Measurements from ENCODE around the gene DYDC1.
"Not testable (repeated sequence)": the region's sequence is repeated elsewhere in the genome, so short reads cannot be mapped to it uniquely, and the experiment has no call there.

The DYDC1 gene

GRCh38 chr10:80373502-80373901, 16.9 kb upstream of the DYDC1 start:
- no peaks in the 10 kb centered on the region for H3K27me3 ChIP-seq
- H3K9me3 ChIP-seq, result no peaks in the 10 kb centered on the region
- no peaks in the 10 kb centered on the region for H3K4me1 ChIP-seq
- H3K36me3 ChIP-seq, result no peaks in the 10 kb centered on the region
- no peak overlapping the region for H3K4me3 ChIP-seq (ENCODE audit: low read depth, low read length)
- no peak for TF ChIP-seq CTCF (IDR thresholded peaks at IDR 0.05; ENCODE audit: low read depth, low read length)
- DNase-seq, result no peak

GRCh38 chr10:80372675-80373074, 16.1 kb upstream of the DYDC1 start:
- Histone ChIP-seq H3K4me1 (no peaks in the 10 kb centered on the region), H3K4me3 (ENCODE audit: low read depth, low read length) (no peak overlapping the region), H3K36me3 (no peaks in the 10 kb centered on the region), H3K27me3 (no peaks in the 10 kb centered on the region), H3K9me3 (no peaks in the 10 kb centered on the region)
- TF ChIP-seq CTCF (IDR thresholded peaks at IDR 0.05; ENCODE audit: low read depth, low read length), result no peak
- no peak for DNase-seq

GRCh38 chr10:80371467-80371866, 14.9 kb upstream of the DYDC1 start:
- DNase-seq, result no peak
- H3K27me3 ChIP-seq, result no peaks in the 10 kb centered on the region
- no peak for TF ChIP-seq CTCF (IDR thresholded peaks at IDR 0.05; ENCODE audit: low read depth, low read length)

GRCh38 chr10:80365510-80365909, 9.0 kb upstream of the DYDC1 start:
- no peak overlapping the region for H3K4me3 ChIP-seq (ENCODE audit: low read depth, low read length)
- H3K4me1 ChIP-seq, result no peaks in the 10 kb centered on the region
- DNase-seq, result no peak
- no peaks in the 10 kb centered on the region for H3K27me3 ChIP-seq
- H3K36me3 ChIP-seq, result no peaks in the 10 kb centered on the region
- TF ChIP-seq CTCF (IDR thresholded peaks at IDR 0.05; ENCODE audit: low read depth, low read length), result no peak
- no peaks in the 10 kb centered on the region for H3K9me3 ChIP-seq

More at GRCh38 chr10:80371467-80371866, 14.9 kb upstream of the DYDC1 start:
- H3K9me3 ChIP-seq, result no peaks in the 10 kb centered on the region
- no peaks in the 10 kb centered on the region for H3K4me1 ChIP-seq
- no peaks in the 10 kb centered on the region for H3K36me3 ChIP-seq
- H3K4me3 ChIP-seq (ENCODE audit: low read depth, low read length), result no peak overlapping the region

GRCh38 chr10:80359644-80360043, 3.1 kb upstream of the DYDC1 start:
- no peak for TF ChIP-seq CTCF (IDR thresholded peaks at IDR 0.05; ENCODE audit: low read depth, low read length)

GRCh38 chr10:80358925-80359324, 2.4 kb upstream of the DYDC1 start:
- DNase-seq, result not testable (repeated sequence)

More at GRCh38 chr10:80359644-80360043, 3.1 kb upstream of the DYDC1 start:
- Histone ChIP-seq H3K4me1 (no peaks in the 10 kb centered on the region), H3K27me3 (peaks cover 24% of the 10 kb centered on the region), H3K36me3 (no peaks in the 10 kb centered on the region), H3K4me3 (ENCODE audit: low read depth, low read length) (no peak overlapping the region), H3K9me3 (no peaks in the 10 kb centered on the region)
- no peak for DNase-seq

GRCh38 chr10:80357851-80358125, 1.2 kb upstream of the DYDC1 start:
- no peak for TF ChIP-seq CTCF (IDR thresholded peaks at IDR 0.05; ENCODE audit: low read depth, low read length)

More at GRCh38 chr10:80358925-80359324, 2.4 kb upstream of the DYDC1 start:
- not testable (repeated sequence) for H3K9me3 ChIP-seq; H3K36me3 ChIP-seq; H3K4me1 ChIP-seq; H3K4me3 ChIP-seq (ENCODE audit: low read depth, low read length)
- peaks cover 24% of the 10 kb centered on the region for H3K27me3 ChIP-seq

More at GRCh38 chr10:80357851-80358125, 1.2 kb upstream of the DYDC1 start:
- Histone ChIP-seq H3K27me3 (peaks cover 24% of the 10 kb centered on the region), H3K9me3 (no peaks in the 10 kb centered on the region), H3K36me3 (no peaks in the 10 kb centered on the region), H3K4me3 (ENCODE audit: low read depth, low read length) (no peak overlapping the region), H3K4me1 (no peaks in the 10 kb centered on the region)
- no peak for DNase-seq

Data from BE2C (cell line).